Measurements from ENCODE around the gene GABBR1. TPM values are rescaled to one million over a fixed set of nuclear protein-coding genes. Genes with fewer than 3 reads are reported as not detected.

Gene GABBR1
- polyA plus RNA-seq, 3 donors: 66.8 to 109 (median 70.0) TPM

- peak; percentile 4 to 52 (median 42) for DNase-seq (ENCODE audit: extremely low read depth in 1 of 11, low read depth in 9 of 11, low spot score in 4 of 11)
Observed at GRCh38 chr6:29553268-29554057, 79.5 kb downstream of the GABBR1 start.

- peak in 10 of 11 donors; percentile 31 to 72 (median 54) for DNase-seq (ENCODE audit: extremely low read depth in 1 of 11, low read depth in 9 of 11, low spot score in 4 of 11)
Observed at GRCh38 chr6:29552512-29553051, 80.4 kb downstream of the GABBR1 start.

- DNase-seq (ENCODE audit: extremely low read depth in 1 of 11, low read depth in 9 of 11, low spot score in 4 of 11): no peak
Observed at GRCh38 chr6:29547573-29547972, 85.4 kb downstream of the GABBR1 start.

- no peak for DNase-seq (ENCODE audit: extremely low read depth in 1 of 11, low read depth in 9 of 11, low spot score in 4 of 11)
Observed at GRCh38 chr6:29537714-29538403, 95.1 kb downstream of the GABBR1 start.

GRCh38 chr6:29532320-29532951 lies 100.5 kb downstream of the GABBR1 start:
- no peak for DNase-seq (ENCODE audit: extremely low read depth in 1 of 11, low read depth in 9 of 11, low spot score in 4 of 11)

GRCh38 chr6:29531668-29532067 lies 101.3 kb downstream of the GABBR1 start:
- no peak for DNase-seq (ENCODE audit: extremely low read depth in 1 of 11, low read depth in 9 of 11, low spot score in 4 of 11)

GRCh38 chr6:29530671-29531310 lies 102.2 kb downstream of the GABBR1 start:
- DNase-seq (ENCODE audit: extremely low read depth in 1 of 11, low read depth in 9 of 11, low spot score in 4 of 11): no peak

GRCh38 chr6:29529956-29530355 lies 103.0 kb downstream of the GABBR1 start:
- DNase-seq (ENCODE audit: extremely low read depth in 1 of 11, low read depth in 9 of 11, low spot score in 4 of 11): no peak

- no peak for DNase-seq (ENCODE audit: extremely low read depth in 1 of 11, low read depth in 9 of 11, low spot score in 4 of 11)
Observed at GRCh38 chr6:29528988-29529560, 103.9 kb downstream of the GABBR1 start.

GRCh38 chr6:29528300-29528931 lies 104.6 kb downstream of the GABBR1 start:
- no peak for DNase-seq (ENCODE audit: extremely low read depth in 1 of 11, low read depth in 9 of 11, low spot score in 4 of 11)

- no peak for DNase-seq (ENCODE audit: extremely low read depth in 1 of 11, low read depth in 9 of 11, low spot score in 4 of 11)
Observed at GRCh38 chr6:29527564-29527963, 105.4 kb downstream of the GABBR1 start.

GRCh38 chr6:29527126-29527525 lies 105.9 kb downstream of the GABBR1 start:
- no peak for DNase-seq (ENCODE audit: extremely low read depth in 1 of 11, low read depth in 9 of 11, low spot score in 4 of 11)

- DNase-seq (ENCODE audit: extremely low read depth in 1 of 11, low read depth in 9 of 11, low spot score in 4 of 11): no peak
Observed at GRCh38 chr6:29525311-29525639, 107.7 kb downstream of the GABBR1 start.

- peak in 1 of 11 donors; percentile 2 for DNase-seq (ENCODE audit: extremely low read depth in 1 of 11, low read depth in 9 of 11, low spot score in 4 of 11)
Observed at GRCh38 chr6:29524444-29525310, 108.3 kb downstream of the GABBR1 start.

- DNase-seq (ENCODE audit: extremely low read depth in 1 of 11, low read depth in 9 of 11, low spot score in 4 of 11): no peak
Observed at GRCh38 chr6:29524044-29524443, 108.9 kb downstream of the GABBR1 start.

- DNase-seq (ENCODE audit: extremely low read depth in 1 of 11, low read depth in 9 of 11, low spot score in 4 of 11): no peak
Observed at GRCh38 chr6:29522227-29522626, 110.8 kb downstream of the GABBR1 start.

GRCh38 chr6:29521006-29521680 lies 111.8 kb downstream of the GABBR1 start:
- DNase-seq (ENCODE audit: extremely low read depth in 1 of 11, low read depth in 9 of 11, low spot score in 4 of 11): no peak

Measured in renal cortex interstitium (tissue), 11 donors.